Mammary epithelial cell (primary cell): ENCODE results near the gene ABR.

Experiments
- CTCF ChIP-seq, 2 donors: IDR thresholded peaks in 1 of 2; conservative IDR thresholded peaks in 1 of 2; 2 replicates each; pipeline ENCODE4 v1.5.1; 2011 to 2012; ENCODE audit warnings: inconsistent platforms in 2 of 2, low read length in 2 of 2, mild to moderate bottlenecking in 2 of 2, control low read depth in 1 of 2, low read depth in 1 of 2; ENCODE audit not compliant: insufficient read depth in 1 of 2; ENCODE audit errors: extremely low read depth in 1 of 2
- EZH2 ChIP-seq: IDR thresholded peaks from 2 replicates; pipeline ENCODE4 v1.6.1; 2012; ENCODE audit warnings: low read length, inconsistent platforms, borderline replicate concordance

GRCh38 chr17:1058423-1059130, 121.2 kb downstream of the ABR start:
- peak; percentile 43 to 60 for TF ChIP-seq CTCF (conservative IDR thresholded peaks at IDR 0.05 in 1 of 2, IDR thresholded peaks at IDR 0.05 in 1 of 2; ENCODE audit: extremely low read depth in 1 of 2, insufficient read depth in 1 of 2, low read depth in 1 of 2, low read length in 2 of 2)
- TF ChIP-seq EZH2, result no peak
